GM23248 (cell line): ENCODE measurements around the gene ESRP2. TPM values are rescaled to one million over a fixed set of nuclear protein-coding genes. Genes with fewer than 3 reads are reported as not detected.

Experiments
- DNase-seq: peaks from one replicate; pipeline ENCODE4 v3.0.0-alpha.2; 2015
- H2AFZ ChIP-seq: fragments of 200-600 bp; sonication (generic); 2 replicates; pipeline ENCODE4 v1.6.1; 2016; ENCODE audit warnings: antibody characterized with exemption
- H3F3A ChIP-seq: fragments of 200-600 bp; sonication (generic); 2 replicates; pipeline ENCODE4 v1.6.1; 2016; ENCODE audit warnings: mild to moderate bottlenecking, antibody characterized with exemption, mixed run types; ENCODE audit not compliant: insufficient read depth
- H3K27ac ChIP-seq: fragments of 200-600 bp; sonication (generic); 2 replicates; pipeline ENCODE4 v1.5.1; 2016; ENCODE audit warnings: mild to moderate bottlenecking
- H3K27me3 ChIP-seq: fragments of 200-600 bp; sonication (generic); replicated peaks from 2 replicates; pipeline ENCODE4 v1.6.1; 2016; ENCODE audit warnings: mild to moderate bottlenecking; ENCODE audit not compliant: insufficient read depth
- H3K36me3 ChIP-seq: fragments of 200-600 bp; sonication (generic); 2 replicates; pipeline ENCODE4 v1.6.1; 2016; ENCODE audit warnings: low read depth, mild to moderate bottlenecking
- H3K4me1 ChIP-seq: fragments of 200-600 bp; sonication (generic); 2 replicates; pipeline ENCODE4 v1.6.1; 2016; ENCODE audit warnings: mild to moderate bottlenecking; ENCODE audit not compliant: insufficient read depth
- H3K4me2 ChIP-seq: fragments of 200-600 bp; sonication (generic); one replicate; pipeline ENCODE4 v1.6.1; 2016; ENCODE audit warnings: mild to moderate bottlenecking; ENCODE audit not compliant: unreplicated experiment
- H3K4me3 ChIP-seq: fragments of 200-600 bp; sonication (generic); 2 replicates; pipeline ENCODE4 v1.5.1; 2016; ENCODE audit warnings: mild to moderate bottlenecking
- H3K79me2 ChIP-seq: fragments of 200-600 bp; sonication (generic); 2 replicates; pipeline ENCODE4 v1.6.1; 2016; ENCODE audit warnings: mild to moderate bottlenecking; ENCODE audit not compliant: insufficient read depth
- H3K9ac ChIP-seq: fragments of 200-600 bp; sonication (generic); 2 replicates; pipeline ENCODE4 v1.6.1; 2016; ENCODE audit warnings: mild to moderate bottlenecking
- H3K9me2 ChIP-seq: fragments of 200-600 bp; sonication (generic); 2 replicates; pipeline ENCODE4 v1.6.1; 2016; ENCODE audit warnings: mixed run types, mild to moderate bottlenecking, moderate library complexity; ENCODE audit not compliant: insufficient read depth
- H3K9me3 ChIP-seq: fragments of 200-600 bp; sonication (generic); one replicate; pipeline ENCODE4 v1.6.1; 2017; ENCODE audit warnings: low read depth
- H4K20me1 ChIP-seq: fragments of 200-600 bp; sonication (generic); 2 replicates; pipeline ENCODE4 v1.6.0; 2016; ENCODE audit not compliant: insufficient read depth
- EZH2 ChIP-seq: fragments of 200-600 bp; sonication (generic); IDR thresholded peaks from 2 replicates; pipeline ENCODE4 v1.6.1; 2018; ENCODE audit warnings: antibody characterized with exemption, mild to moderate bottlenecking; ENCODE audit not compliant: insufficient read depth, poor library complexity, severe bottlenecking
- EZH2phosphoT487 ChIP-seq: fragments of 200-600 bp; sonication (generic); IDR thresholded peaks from 2 replicates; pipeline ENCODE4 v1.6.1; 2018; ENCODE audit warnings: antibody characterized with exemption, moderate library complexity, mild to moderate bottlenecking, low read depth; ENCODE audit not compliant: insufficient read depth
- WGBS, 2 experiments: methylation state at CpG; one replicate each; pipeline ENCODE4 v1.1.6; 2015 to 2017; ENCODE audit warnings: low lambda C conversion rate in 2 of 2, low coverage in 1 of 2; ENCODE audit errors: missing lambda C conversion rate in 2 of 2; 5-methylcytosine and 5-hydroxymethylcytosine counted together
- in situ Hi-C: fragments of 300-500 bp; cut with MboI; formaldehyde crosslinking; loops from 2 replicates; pipeline ENCODE4 v1.15.0; 2020
- polyA plus RNA-seq: library from polyadenylated mRNA; unstranded; fragments of >200 nt; fragmentation: Nextera tagmentation; extraction: Ambion mirVana; gene quantifications from 2 replicates; pipeline ENCODE4 v1.2.1, GENCODE V29; 2016
- total RNA-seq: library from RNA; depleted of rRNA; stranded (reverse); fragments of >200 nt; shearing (Covaris generic); gene quantifications from 2 replicates; pipeline ENCODE4 v1.2.3, GENCODE V29; 2014; rRNA removed

The ESRP2 gene
- total RNA-seq (0.32 TPM in 1 of 2 replicates, not detected in the other), polyA plus RNA-seq (0.34 TPM in 1 of 2 replicates, not detected in the other)

GRCh38 chr16:68235887-68236136 lies at the start of gene ESRP2:
Gene ESRP2 (minus strand): TSS chr16:68236127. CDS start chr16:68236045, 82 bp downstream.
- DNase-seq = no peak
- Histone ChIP-seq H3F3A (no peaks in the 10 kb centered on the region), H3K9ac (peak within 1 kb of the TSS; percentile 78), H3K36me3 (no peaks in the 10 kb centered on the region), H3K27me3 (no peaks in the 10 kb centered on the region), H3K27ac (peak within 1 kb of the TSS; percentile 87), H3K9me3 (no peaks in the 10 kb centered on the region), H3K4me2 (peak within 1 kb of the TSS; percentile 62), H4K20me1 (no peaks in the 10 kb centered on the region), H3K79me2 (no peaks in the 10 kb centered on the region), H3K9me2 (no peaks in the 10 kb centered on the region), H2AFZ (peak within 1 kb of the TSS; percentile 74), H3K4me3 (peak within 1 kb of the TSS; percentile 72), H3K4me1 (0 out of 2 replicates have a peak, but pooled peaks cover 5% of the 10 kb centered on the region)
- TF ChIP-seq EZH2phosphoT487 (no peak), EZH2 (no peak)
- 15% methylated on average over 35 of the region's 36 CpGs; no CpG with 5 or more reads in 1 of the 2 experiments for WGBS, 2 experiments
- in situ Hi-C loops = no loop called here

GRCh38 chr16:68285683-68286082 lies 49.8 kb upstream of the ESRP2 start:
- in situ Hi-C loops = no loop called here
- WGBS, 2 experiments = 96 to 99% methylated on average over 3 of the region's 3 CpGs
- Histone ChIP-seq H3K4me1 (peaks cover 38% of the 10 kb centered on the region), H3F3A (peaks cover 37% of the 10 kb centered on the region), H3K27me3 (no peaks in the 10 kb centered on the region), H2AFZ (no peak overlapping the region), H3K9me3 (no peaks in the 10 kb centered on the region), H3K4me2 (no peak overlapping the region), H3K9ac (no peak overlapping the region), H3K9me2 (no peaks in the 10 kb centered on the region), H3K4me3 (no peak overlapping the region), H3K27ac (no peak overlapping the region), H3K36me3 (peaks cover 15% of the 10 kb centered on the region), H3K79me2 (peaks cover 90% of the 10 kb centered on the region), H4K20me1 (0 out of 2 replicates have a peak, but pooled peaks cover 3% of the 10 kb centered on the region)
- TF ChIP-seq EZH2 = no peak
- no peak for TF ChIP-seq EZH2phosphoT487
- DNase-seq = no peak

GRCh38 chr16:68284847-68285246 lies 48.9 kb upstream of the ESRP2 start:
- 91 to 95% methylated on average over 5 of the region's 5 CpGs for WGBS, 2 experiments

GRCh38 chr16:68283801-68284598 lies 48.1 kb upstream of the ESRP2 start:
- no peak for TF ChIP-seq EZH2
- TF ChIP-seq EZH2phosphoT487 = no peak
- Histone ChIP-seq H3K9me2 (no peaks in the 10 kb centered on the region), H3K9ac (no peak overlapping the region), H3F3A (peaks cover 22% of the 10 kb centered on the region), H4K20me1 (0 out of 2 replicates have a peak, but pooled peaks cover 3% of the 10 kb centered on the region), H2AFZ (no peak overlapping the region), H3K4me2 (no peak overlapping the region), H3K27me3 (no peaks in the 10 kb centered on the region), H3K9me3 (no peaks in the 10 kb centered on the region), H3K79me2 (peaks cover 94% of the 10 kb centered on the region), H3K4me1 (peaks cover 21% of the 10 kb centered on the region), H3K36me3 (peaks cover 22% of the 10 kb centered on the region), H3K4me3 (no peak overlapping the region), H3K27ac (no peak overlapping the region)
- 52 to 53% methylated on average over 9 of the region's 9 CpGs for WGBS, 2 experiments
- in situ Hi-C loops = no loop called here
- DNase-seq = no peak

More at GRCh38 chr16:68284847-68285246, 48.9 kb upstream of the ESRP2 start:
- no peak overlapping the region for H3K27ac ChIP-seq
- peaks cover 18% of the 10 kb centered on the region for H3K36me3 ChIP-seq
- no peak for DNase-seq
- no peaks in the 10 kb centered on the region for H3K27me3 ChIP-seq
- TF ChIP-seq EZH2 (no peak), EZH2phosphoT487 (no peak)
- H3K9me3 ChIP-seq = no peaks in the 10 kb centered on the region
- H2AFZ ChIP-seq = no peak overlapping the region
- peaks cover 30% of the 10 kb centered on the region for H3F3A ChIP-seq
- in situ Hi-C loops = no loop called here
- no peaks in the 10 kb centered on the region for H3K9me2 ChIP-seq
- H3K79me2 ChIP-seq = peaks cover 93% of the 10 kb centered on the region
- H3K4me1 ChIP-seq = peaks cover 30% of the 10 kb centered on the region
- H3K4me2 ChIP-seq = no peak overlapping the region
- no peak overlapping the region for H3K4me3 ChIP-seq
- 0 out of 2 replicates have a peak, but pooled peaks cover 3% of the 10 kb centered on the region for H4K20me1 ChIP-seq
- no peak overlapping the region for H3K9ac ChIP-seq
